ENCODE data around the gene ZNF480. TPM values are rescaled to one million over a fixed set of nuclear protein-coding genes. Genes with fewer than 3 reads are reported as not detected.
"Not testable (repeated sequence)": the region's sequence is repeated elsewhere in the genome, so short reads cannot be mapped to it uniquely, and the experiment has no call there.

The ZNF480 gene
- total RNA-seq, result 9.4 TPM

GRCh38 chr19:52296773-52297600 lies at the start of gene ZNF480:
Gene ZNF480, plus strand, starts transcription at chr19:52297169. Its CDS starts 3,244 bp downstream, at chr19:52300413.
- DNase-seq, result peak; percentile 70

DNA sequence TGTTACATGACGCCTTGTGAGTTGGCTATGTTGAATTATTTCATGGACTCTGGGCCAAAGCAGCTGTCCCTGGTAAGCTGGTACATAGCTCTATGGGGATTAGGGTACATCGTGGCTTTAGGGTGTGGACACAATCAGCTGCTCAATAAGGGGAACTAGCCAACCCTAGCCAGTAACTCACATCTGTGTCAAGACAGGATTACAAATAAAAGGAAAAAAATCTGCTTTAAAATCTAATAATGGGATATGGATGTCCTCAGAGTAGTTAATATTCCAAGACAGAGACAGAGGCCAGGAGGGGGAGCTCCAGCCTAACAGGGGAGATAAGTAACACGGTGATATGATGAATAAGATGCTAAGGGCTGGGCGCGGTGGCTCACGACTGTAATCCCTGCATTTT lies 48.7 kb upstream of the ZNF480 start:
- no peak for DNase-seq

- DNase-seq, result no peak
Observed at GRCh38 chr19:52258426-52258825, 38.5 kb upstream of the ZNF480 start.

DNA sequence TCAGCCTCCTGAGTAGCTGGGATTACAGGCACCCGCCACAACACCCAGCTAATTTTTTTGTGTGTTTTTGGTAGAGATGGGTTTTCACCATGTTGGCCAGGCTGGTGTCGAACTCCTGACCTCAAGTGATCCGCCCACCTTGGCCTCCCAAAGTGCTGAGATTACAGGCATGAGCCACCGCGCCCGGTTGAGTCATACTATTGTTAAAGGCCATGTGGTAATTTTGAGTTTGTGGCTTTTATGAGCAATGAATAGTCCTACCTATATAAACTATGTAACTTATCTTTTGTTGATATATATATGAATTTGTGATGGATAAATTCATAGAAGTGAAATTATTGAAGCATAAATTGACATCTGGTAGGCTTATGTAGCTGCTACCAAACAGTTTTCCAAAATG lies 31.4 kb upstream of the ZNF480 start:
- DNase-seq, result not testable (repeated sequence)

DNA sequence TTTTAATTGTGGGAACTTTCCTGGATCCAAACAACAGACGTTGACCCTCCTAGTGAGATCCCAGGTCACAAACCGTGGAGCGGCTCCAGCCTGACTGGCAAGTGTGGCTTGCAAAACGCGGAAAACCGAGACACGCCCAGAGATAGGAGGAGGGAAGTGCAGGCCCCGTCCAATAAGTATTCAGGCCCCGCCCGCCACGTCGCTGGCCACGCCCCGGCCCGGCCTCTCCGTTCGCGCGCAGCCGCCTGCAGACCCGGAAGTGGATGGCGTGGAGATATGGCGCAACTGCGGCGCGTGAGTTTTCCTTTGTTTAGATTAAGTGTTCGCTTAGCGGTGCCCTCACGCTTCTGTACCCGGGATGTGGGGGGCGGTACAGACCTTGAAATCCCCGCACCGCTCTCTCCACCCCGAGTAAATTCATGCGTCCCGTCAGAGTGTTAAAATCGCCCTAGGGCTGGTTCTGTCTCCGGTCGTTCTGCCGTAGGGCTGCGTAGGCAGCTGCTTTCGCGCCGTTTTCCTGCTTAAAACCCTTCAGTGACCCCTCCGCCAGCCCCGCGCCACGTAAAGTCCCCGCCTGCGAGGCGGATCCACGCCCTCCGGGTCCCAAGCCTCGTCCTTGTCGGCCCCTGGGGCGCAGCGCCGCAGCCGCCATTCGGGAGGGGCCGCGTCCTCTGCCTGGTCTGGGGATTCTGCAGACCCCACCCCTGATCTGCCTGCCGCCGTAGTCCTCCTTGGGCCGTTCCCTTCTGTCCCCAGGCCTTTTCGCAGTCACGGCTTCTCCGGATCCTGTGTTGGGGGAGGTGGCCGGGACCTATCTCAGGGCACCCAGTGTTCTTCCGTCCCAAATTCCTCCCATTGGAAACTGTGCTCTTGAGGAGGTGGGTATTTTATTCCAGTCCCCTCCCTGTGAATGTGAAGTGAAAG lies 27.4 kb upstream of the ZNF480 start, which contains the start of gene ZNF766:
ZNF766 (plus strand) TSS at position 250 of the 924 bp plus-strand sequence; CDS start at position 277, 27 bp downstream.
- DNase-seq, result peak; percentile 92

DNA sequence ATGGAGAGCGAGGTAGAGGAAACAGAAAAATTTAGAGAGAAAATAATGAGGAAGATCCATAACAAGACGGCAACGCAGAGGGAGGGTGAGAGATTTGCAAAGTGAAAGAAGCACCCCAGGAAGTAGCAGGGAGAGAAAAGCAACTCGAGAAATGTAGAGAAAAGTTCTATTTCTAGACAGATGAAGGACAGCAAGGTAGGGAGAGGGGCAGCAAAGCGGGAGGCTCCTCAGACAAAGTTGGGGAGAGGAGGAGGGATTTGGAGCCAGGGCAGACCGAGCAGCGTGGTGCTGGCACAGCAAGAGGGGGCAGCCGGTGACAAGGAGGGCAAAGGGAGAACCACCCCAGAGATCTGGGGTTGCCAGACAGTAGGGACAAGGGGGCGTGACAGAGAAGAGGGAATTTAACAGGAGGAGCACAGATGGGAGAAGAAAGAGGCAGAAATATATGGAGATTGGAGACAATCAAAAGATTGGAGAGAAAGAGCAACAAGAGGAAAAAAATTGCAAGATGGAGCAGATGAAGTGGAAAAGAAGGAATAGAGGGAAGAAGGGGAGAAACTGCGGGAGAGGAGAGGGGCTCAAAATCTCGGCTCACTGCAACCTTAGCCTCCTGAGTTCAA lies 26.6 kb upstream of the ZNF480 start:
- DNase-seq, result no peak

GRCh38 chr19:52273301-52273700 lies 23.7 kb upstream of the ZNF480 start:
- no peak for DNase-seq

DNA sequence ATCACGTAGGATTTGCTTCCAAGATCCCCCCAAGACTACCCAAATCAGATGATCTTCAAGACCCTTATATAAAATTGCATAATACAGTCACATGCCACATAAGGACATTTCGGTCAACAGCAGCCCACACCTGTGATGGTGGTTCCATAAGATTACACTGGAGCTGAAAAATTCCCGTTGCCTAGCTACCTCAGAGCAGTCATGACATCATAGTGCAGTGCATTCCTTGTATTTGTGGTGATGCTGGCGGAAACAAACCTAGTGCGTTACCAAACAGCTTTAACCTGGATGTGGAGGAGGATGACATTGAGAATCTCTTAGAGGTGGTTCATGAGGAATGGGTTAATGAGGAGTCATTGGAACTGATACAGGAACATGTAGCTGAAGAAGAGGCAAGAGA lies 22.8 kb upstream of the ZNF480 start:
- no peak for DNase-seq

- no peak for DNase-seq
Observed at GRCh38 chr19:52275988-52276387, 21.0 kb upstream of the ZNF480 start.

DNA sequence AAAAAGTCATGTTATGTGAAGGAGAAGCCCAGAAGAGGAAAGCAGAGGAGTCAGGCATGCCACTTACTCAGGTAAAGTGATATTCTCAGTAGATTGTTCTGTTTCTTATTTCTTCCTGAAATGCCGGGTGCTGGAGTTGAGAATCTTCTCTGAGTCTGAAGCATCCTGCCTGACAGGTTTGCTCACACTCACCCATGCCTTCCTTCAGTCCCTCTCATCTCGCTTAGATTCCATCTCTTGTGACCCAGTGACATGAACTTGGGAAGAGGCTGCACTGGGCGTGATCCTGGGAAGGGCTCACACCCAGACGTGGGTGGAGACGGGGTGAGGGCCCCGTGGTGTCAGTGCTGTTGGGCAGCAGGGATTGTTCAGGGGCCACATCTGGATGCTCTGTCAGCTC lies 19.5 kb upstream of the ZNF480 start:
- DNase-seq, result no peak

DNA sequence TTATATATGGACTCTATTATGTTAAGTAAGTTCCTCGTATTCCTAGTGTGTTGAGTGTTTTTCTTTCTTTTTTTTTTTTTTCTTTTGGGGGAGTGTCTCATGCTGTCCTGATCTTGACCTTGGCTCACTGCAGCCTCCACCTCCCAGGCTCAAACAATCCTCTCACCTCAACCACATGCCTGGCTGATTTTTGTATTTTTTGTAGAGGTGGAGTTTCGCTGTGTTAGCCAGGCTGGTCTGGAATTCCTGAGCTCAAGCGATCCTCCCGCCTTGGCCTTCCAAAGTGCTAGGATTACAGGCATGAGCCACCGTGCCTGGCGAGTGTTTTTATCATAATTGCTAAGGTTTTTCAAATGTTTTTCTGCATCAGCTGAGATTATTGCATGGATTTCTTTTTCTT lies 10.7 kb upstream of the ZNF480 start:
- DNase-seq, result no peak

DNA sequence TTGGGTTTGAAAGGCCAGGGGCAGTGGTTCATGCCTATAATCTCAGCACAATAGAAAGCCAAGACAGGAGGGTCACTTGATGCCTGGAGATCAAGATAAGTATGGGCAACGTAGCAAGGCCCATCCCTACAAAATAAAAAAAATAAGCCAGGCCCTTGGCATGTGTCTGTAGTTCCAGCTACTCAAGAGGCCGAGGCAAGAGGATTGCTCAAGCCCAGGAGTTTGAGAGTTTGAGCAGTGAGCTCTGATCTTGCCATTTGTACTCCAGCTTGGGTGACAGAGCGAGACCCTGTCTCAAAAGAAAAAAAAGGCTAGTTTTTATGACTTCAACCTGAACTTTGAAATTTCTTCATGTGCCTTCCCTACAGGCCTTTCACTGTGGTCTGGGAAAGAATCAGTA lies 5.2 kb upstream of the ZNF480 start:
- no peak for DNase-seq

DNA sequence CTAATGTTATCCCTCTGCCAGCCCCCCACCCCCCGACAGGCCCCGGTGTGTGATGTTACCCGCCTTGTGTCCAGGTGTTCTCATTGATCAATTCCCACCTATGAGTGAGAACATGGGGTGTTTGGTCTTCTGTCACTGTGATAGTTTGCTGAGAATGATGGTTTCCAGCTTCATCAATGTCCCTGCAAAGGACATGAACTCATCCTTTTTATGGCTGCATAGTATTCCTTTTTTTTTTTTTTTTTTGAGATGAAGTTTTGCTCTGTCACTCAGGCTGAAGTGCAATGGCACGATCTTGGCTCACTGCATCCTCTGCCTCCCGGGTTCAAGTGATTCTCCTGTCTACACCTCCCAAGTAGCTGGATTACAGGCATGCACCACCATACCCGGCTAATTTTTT lies 4.0 kb upstream of the ZNF480 start:
- not testable (repeated sequence) for DNase-seq

DNA sequence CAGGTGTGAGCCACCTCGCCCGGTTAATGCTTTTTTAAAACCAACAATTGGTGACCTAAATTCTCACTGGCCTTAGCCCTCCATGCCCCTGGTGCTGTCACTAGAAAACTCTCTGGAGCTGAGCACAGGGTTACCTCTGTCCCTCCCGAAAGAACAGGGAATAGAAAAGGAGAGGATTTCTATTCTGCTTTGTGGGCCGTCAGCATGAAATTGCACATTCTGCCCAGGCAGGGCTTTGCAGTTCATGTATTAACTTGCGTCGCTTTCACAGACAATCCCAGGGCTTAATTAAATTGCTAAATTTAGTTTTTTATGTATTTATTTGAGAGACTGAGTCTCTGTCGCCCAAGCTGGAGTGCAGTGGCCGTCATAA lies 583 bp upstream of the ZNF480 start:
- no peak for DNase-seq

- DNase-seq, result no peak
Observed at GRCh38 chr19:52297601-52298364, 814 bp downstream of the ZNF480 start.

GRCh38 chr19:52307275-52307674 lies 10.3 kb downstream of the ZNF480 start:
- no peak for DNase-seq

DNA sequence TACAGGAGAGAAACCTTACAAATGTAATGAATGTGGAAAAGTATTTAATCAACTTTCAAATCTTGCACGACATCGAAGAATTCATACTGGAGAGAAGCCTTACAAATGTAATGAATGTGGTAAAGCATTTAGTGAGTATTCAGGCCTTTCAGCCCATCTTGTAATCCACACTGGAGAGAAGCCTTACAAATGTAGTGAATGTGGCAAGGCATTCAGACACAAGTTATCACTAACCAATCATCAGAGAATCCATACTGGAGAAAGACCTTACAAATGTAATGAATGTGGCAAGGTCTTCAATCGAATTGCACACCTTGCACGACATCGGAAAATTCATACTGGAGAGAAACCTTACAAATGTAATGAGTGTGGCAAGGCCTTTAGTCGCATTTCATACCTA lies 25.5 kb downstream of the ZNF480 start:
- no peak for DNase-seq

- DNase-seq, result no peak
Observed at GRCh38 chr19:52331757-52332156, 34.8 kb downstream of the ZNF480 start.

DNA sequence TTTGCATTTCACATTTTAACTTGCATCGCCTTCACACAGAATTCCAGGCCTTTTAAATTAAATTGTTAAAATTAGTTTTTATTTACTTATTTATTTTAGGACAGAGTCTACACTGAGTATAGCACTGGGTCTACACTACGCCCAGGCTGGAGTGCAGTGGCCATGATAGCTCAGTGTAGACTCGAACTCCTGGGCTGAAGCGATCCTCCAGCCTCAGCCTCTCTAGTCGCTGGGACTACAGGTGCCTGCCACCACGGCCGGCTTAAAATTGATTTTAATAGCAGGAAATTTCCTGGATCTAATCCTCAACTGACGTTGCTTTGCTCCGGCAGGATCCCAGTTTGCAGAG lies 38.8 kb downstream of the ZNF480 start:
- DNase-seq, result no peak

- DNase-seq, result peak; percentile 79
Observed at GRCh38 chr19:52336117-52336790, 39.3 kb downstream of the ZNF480 start, which contains the start of gene ZNF610. Gene ZNF610, plus strand, starts transcription at chr19:52336243. Its CDS starts 12,930 bp downstream, at chr19:52349173.

- DNase-seq, result no peak
Observed at GRCh38 chr19:52336791-52337381, 39.9 kb downstream of the ZNF480 start.

All from occipital lobe (tissue), 2 donors.